Endothelial cell of umbilical vein (primary cell): ENCODE results near the gene HTR3C. TPM values are rescaled to one million over a fixed set of nuclear protein-coding genes. Genes with fewer than 3 reads are reported as not detected.

Experiments
- Bru-seq: library from RNA; stranded (reverse); fragments of 400-500 nt; gene quantifications from one replicate; lab custom pipeline; 2021; lab: Mats Ljungman, UMichigan
- BruChase-seq, 2 experiments: library from RNA; stranded (reverse); fragments of 400-500 nt; gene quantifications; one replicate each; lab custom pipeline; 2021; lab: Mats Ljungman, UMichigan
- BruUV-seq: library from RNA; stranded (reverse); fragments of 400-500 nt; replicated peaks from 2 replicates; lab custom pipeline; 2021; lab: Mats Ljungman, UMichigan
- CTCF ChIA-PET: fragments of 300-600, 350-600 bp; sonication (Branson Sonifier 250); formaldehyde crosslinking; loops from one replicate; lab custom pipeline; 2021; ENCODE audit warnings: antibody characterized with exemption, inconsistent platforms; lab: Charles Lee
- POLR2A ChIA-PET: fragments of 300-600, 350-600 bp; sonication (Branson Sonifier 250); formaldehyde crosslinking; loops from one replicate; lab custom pipeline; 2021; ENCODE audit warnings: antibody characterized with exemption, inconsistent platforms; lab: Charles Lee
- DNase-seq: peaks from one replicate; pipeline ENCODE4 v3.0.0-alpha.2; 2011; ENCODE audit warnings: low read depth, low spot score
- FAIRE-seq: peaks from 2 replicates; lab custom pipeline; 2011; peaks lifted over from hg19 to GRCh38; lab: Jason Lieb, UNC
- H2AFZ ChIP-seq: 2 replicates; pipeline ENCODE4 v1.6.0; 2012; ENCODE audit warnings: low read depth, low read length, control low read depth, inconsistent platforms
- H3K27ac ChIP-seq: 2 replicates; pipeline ENCODE4 v1.5.1; 2011; ENCODE audit warnings: low read depth, mild to moderate bottlenecking, control low read depth, low read length, moderate library complexity; ENCODE audit not compliant: insufficient read depth
- H3K27me3 ChIP-seq, 2 experiments: 2 replicates each; pipeline versions ENCODE4 v1.6.0 to v1.6.1; 2011; ENCODE audit warnings: low read length in 2 of 2, mixed read lengths in 1 of 2; ENCODE audit not compliant: control insufficient read depth in 2 of 2, insufficient read depth in 2 of 2
- H3K36me3 ChIP-seq, 2 experiments: 2 replicates in 1 of 2; 3 replicates in 1 of 2; pipeline ENCODE4 v1.5.1; 2011; ENCODE audit warnings: low read length in 2 of 2, mild to moderate bottlenecking in 1 of 2, moderate library complexity in 1 of 2; ENCODE audit not compliant: control insufficient read depth in 2 of 2, insufficient read depth in 2 of 2; ENCODE audit errors: extremely low read depth in 1 of 2
- H3K4me1 ChIP-seq: 3 replicates; pipeline ENCODE4 v1.5.1; 2011; ENCODE audit warnings: mild to moderate bottlenecking, low read length; ENCODE audit not compliant: control insufficient read depth, insufficient read depth; ENCODE audit errors: extremely low read depth
- H3K4me2 ChIP-seq: 2 replicates; pipeline ENCODE4 v1.6.1; 2011; ENCODE audit warnings: low read length, control low read depth, mixed read lengths; ENCODE audit not compliant: insufficient read depth
- H3K4me3 ChIP-seq, 3 experiments: fragments of 200-600 bp in 1 of 3; sonication (generic), shearing (Covaris generic) in 1 of 3; replicated peaks in 1 of 3; 2 replicates each; pipeline ENCODE4 v1.5.1; 2011 to 2016; ENCODE audit warnings: control low read depth in 3 of 3, low read length in 3 of 3, mild to moderate bottlenecking in 2 of 3, inconsistent platforms in 1 of 3, low read depth in 1 of 3, moderate library complexity in 1 of 3; ENCODE audit not compliant: insufficient read depth in 1 of 3
- H3K79me2 ChIP-seq: 2 replicates; pipeline ENCODE4 v1.6.0; 2012; ENCODE audit warnings: low read length, inconsistent platforms; ENCODE audit not compliant: control insufficient read depth, insufficient read depth
- H3K9ac ChIP-seq: replicated peaks from 2 replicates; pipeline ENCODE3; 2011; ENCODE audit warnings: low read length, control low read depth; ENCODE audit not compliant: insufficient read depth; ENCODE audit errors: extremely low read depth
- H3K9me1 ChIP-seq: replicated peaks from 3 replicates; pipeline ENCODE4 v1.6.0; 2011; ENCODE audit warnings: mild to moderate bottlenecking, low read length; ENCODE audit not compliant: control insufficient read depth, insufficient read depth; ENCODE audit errors: extremely low read depth
- H3K9me3 ChIP-seq: replicated peaks from 2 replicates; pipeline ENCODE4 v1.5.1; 2012; ENCODE audit warnings: low read length, inconsistent platforms; ENCODE audit not compliant: control insufficient read depth, insufficient read depth
- H4K20me1 ChIP-seq: replicated peaks from 2 replicates; pipeline ENCODE3; 2011; ENCODE audit warnings: mild to moderate bottlenecking, low read length; ENCODE audit not compliant: control insufficient read depth, insufficient read depth; ENCODE audit errors: extremely low read depth
- CTCF ChIP-seq, 2 donors: IDR thresholded peaks; 1 replicate in 1 of 2; 2 replicates in 1 of 2; pipeline ENCODE4 v1.5.1; 2011; ENCODE audit warnings: low read length in 2 of 2, mild to moderate bottlenecking in 2 of 2, moderate library complexity in 2 of 2, control low read depth in 1 of 2, inconsistent platforms in 1 of 2, low read depth in 1 of 2; ENCODE audit not compliant: insufficient read depth in 1 of 2; ENCODE audit errors: extremely low read depth in 1 of 2
- EZH2 ChIP-seq: IDR thresholded peaks from 2 replicates; pipeline ENCODE4 v1.6.1; 2012; ENCODE audit warnings: borderline replicate concordance, low read depth, mild to moderate bottlenecking, moderate library complexity, low read length, inconsistent platforms; ENCODE audit not compliant: severe bottlenecking
- FOS ChIP-seq: IDR thresholded peaks from 2 replicates; pipeline ENCODE4 v1.6.1; 2011; ENCODE audit warnings: mild to moderate bottlenecking, low read length, moderate library complexity, borderline replicate concordance; ENCODE audit not compliant: insufficient read depth
- GATA2 ChIP-seq: IDR thresholded peaks from 2 replicates; pipeline ENCODE4 v1.7.0; 2011; ENCODE audit warnings: low read depth, mild to moderate bottlenecking, moderate library complexity, mixed read lengths, low read length; ENCODE audit not compliant: insufficient read length, insufficient read depth
- JUN ChIP-seq: IDR thresholded peaks from 2 replicates; pipeline ENCODE4 v1.6.1; 2011; ENCODE audit warnings: borderline replicate concordance, low read depth; ENCODE audit not compliant: insufficient read length, insufficient read depth
- MAX ChIP-seq: IDR thresholded peaks from 2 replicates; pipeline ENCODE4 v1.6.1; 2011; ENCODE audit not compliant: insufficient read depth, insufficient read length
- MYC ChIP-seq: IDR thresholded peaks from one replicate; pipeline ENCODE4 v1.6.1; 2011; ENCODE audit warnings: mild to moderate bottlenecking, low read depth, low read length
- POLR2A ChIP-seq: IDR thresholded peaks from 2 replicates; pipeline ENCODE4 v1.6.1; 2012; ENCODE audit warnings: low read depth, mild to moderate bottlenecking, control low read depth, low read length
- POLR2AphosphoS5 ChIP-seq: IDR thresholded peaks from 2 replicates; pipeline ENCODE4 v1.6.1; 2012; ENCODE audit warnings: low read depth, mild to moderate bottlenecking, control low read depth, low read length, moderate library complexity; ENCODE audit not compliant: insufficient read depth
- dilution Hi-C: fragments of 300-500 bp; cut with MboI; formaldehyde crosslinking; loops from one replicate; pipeline ENCODE4 v1.15.0; 2019; ENCODE audit warnings: low sequenced_read_pairs; ENCODE audit not compliant: extremely low pct_ligation_motif_present
- intact Hi-C: fragments of 100-400 bp; cut with micrococcal nuclease; formaldehyde crosslinking; loops from one replicate; pipeline ENCODE4 v1.10.0; 2022
- long read RNA-seq: library from polyadenylated mRNA; stranded (forward); transcript quantifications from one replicate; pipeline ENCODE4 v2.0.0, GENCODE V29; 2021
- polyA minus RNA-seq, 3 experiments: library from RNA; depleted of rRNA, polyadenylated mRNA; stranded (reverse); fragments of >200 nt; gene quantifications; 1 replicate in 1 of 3; 2 replicates in 2 of 3; pipeline ENCODE4 v1.2.3, GENCODE V29; 2011
- polyA plus RNA-seq, 4 experiments: library from polyadenylated mRNA; depleted of rRNA in 3 of 4; stranded (reverse) in 3 of 4; unstranded in 1 of 4; fragments of >200 nt; gene quantifications; 2 replicates each; pipeline versions ENCODE4 v1.2.1 to v1.2.3, GENCODE V29; 2011 to 2012; ENCODE audit warnings: missing spikeins in 1 of 4
- total RNA-seq: library from RNA; stranded (reverse); gene quantifications from 2 replicates; pipeline ENCODE4 v1.2.3, GENCODE V29; 2021

The HTR3C gene
- total RNA-seq = not detected in 2 replicates
- not detected in 2 replicates for polyA plus RNA-seq
- polyA plus RNA-seq (2011; cell fraction: cytosol; rRNA removed) = not detected in 2 replicates
- not detected in 2 replicates for polyA plus RNA-seq (2011; cell fraction: nucleus; rRNA removed)
- not detected in 2 replicates for polyA plus RNA-seq (2012)
- polyA minus RNA-seq = not detected in 2 replicates
- not detected for polyA minus RNA-seq (2011; cell fraction: cytosol; rRNA and poly(A)+ RNA removed)
- not detected in 2 replicates for polyA minus RNA-seq (2011; cell fraction: nucleus; rRNA and poly(A)+ RNA removed)
- Bru-seq, nascent RNA = not detected
- BruChase-seq, experiment 1, labeled RNA remaining after a 6-hour chase = not detected
- BruChase-seq, experiment 2, labeled RNA remaining after a 2-hour chase = not detected
- long read RNA-seq = 0 reads

GRCh38 chr3:184052767-184053166 is at the start of gene HTR3C:
Gene HTR3C (plus strand): TSS chr3:184053047. CDS start chr3:184053081, 34 bp downstream.
- Histone ChIP-seq H3K4me3 (no peak within 1 kb of the TSS), H3K4me2 (no peak within 1 kb of the TSS), H3K36me3 (no peaks in the 10 kb centered on the region), H3K9me3 (no peaks in the 10 kb centered on the region), H3K79me2 (no peaks in the 10 kb centered on the region), H3K9me1 (no peaks in the 10 kb centered on the region), H4K20me1 (no peaks in the 10 kb centered on the region), H2AFZ (no peak within 1 kb of the TSS), H3K4me1 (no peaks in the 10 kb centered on the region), H3K27me3 (peaks cover 3 to 10% of the 10 kb centered on the region in 2 experiments), H3K9ac (no peak within 1 kb of the TSS), H3K27ac (no peak within 1 kb of the TSS)
- TF ChIP-seq CTCF (IDR thresholded peaks at IDR 0.05; ENCODE audit: extremely low read depth in 1 of 2, insufficient read depth in 1 of 2, low read depth in 1 of 2, low read length in 2 of 2) (no peak), POLR2AphosphoS5 (no peak), FOS (no peak), EZH2 (no peak), MYC (no peak), POLR2A (no peak), GATA2 (no peak), JUN (no peak), MAX (no peak)
- POLR2A ChIA-PET = no interaction called here
- no peak for DNase-seq
- no peak for FAIRE-seq
- intact Hi-C loops = no loop called here
- no TSS peak for BruUV-seq
- dilution Hi-C loops = no loop called here
- CTCF ChIA-PET = no interaction called here
